Ovary (tissue), 3 donors: ENCODE measurements around the gene CLDN2.

Experiments used
- POLR2A ChIP-seq: fragments of 450-650 bp; IDR thresholded peaks from one replicate; pipeline ENCODE4 v1.6.1; 2017; ENCODE audit warnings: antibody characterized with exemption, mild to moderate bottlenecking, moderate library complexity
- TF ChIP-seq, protein P1 (sequence below), 3 donors: fragments of 450-650 bp in 2 of 3; fragments of 200-600 bp in 1 of 3; IDR thresholded peaks; one replicate each; pipeline versions ENCODE4 v1.5.1 to v1.8.0; 2016 to 2022; ENCODE audit warnings: antibody characterized with exemption in 3 of 3, mild to moderate bottlenecking in 1 of 3
- donor health status: DM: no; HTN: no; CAD: no.

DNA sequence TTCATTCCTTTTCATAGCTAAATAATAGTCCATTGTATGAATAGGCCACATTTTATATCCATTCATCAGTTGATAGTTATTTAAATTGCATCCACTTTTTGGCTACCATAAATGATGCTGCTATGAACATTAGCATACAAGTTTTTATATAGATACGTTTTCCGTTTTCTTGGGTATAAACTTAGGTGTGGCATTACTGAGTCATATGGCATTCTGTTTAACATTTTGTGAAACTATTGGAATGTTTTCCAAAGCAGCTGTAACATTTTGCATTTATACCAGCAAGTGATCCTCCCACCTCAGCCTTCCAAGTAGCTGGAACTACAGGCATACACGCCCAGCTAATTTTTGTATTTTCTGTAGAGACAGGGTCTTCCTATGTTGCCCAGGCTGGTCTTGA lies 26.3 kb downstream of the CLDN2 start:
- TF ChIP-seq, protein P1, sequence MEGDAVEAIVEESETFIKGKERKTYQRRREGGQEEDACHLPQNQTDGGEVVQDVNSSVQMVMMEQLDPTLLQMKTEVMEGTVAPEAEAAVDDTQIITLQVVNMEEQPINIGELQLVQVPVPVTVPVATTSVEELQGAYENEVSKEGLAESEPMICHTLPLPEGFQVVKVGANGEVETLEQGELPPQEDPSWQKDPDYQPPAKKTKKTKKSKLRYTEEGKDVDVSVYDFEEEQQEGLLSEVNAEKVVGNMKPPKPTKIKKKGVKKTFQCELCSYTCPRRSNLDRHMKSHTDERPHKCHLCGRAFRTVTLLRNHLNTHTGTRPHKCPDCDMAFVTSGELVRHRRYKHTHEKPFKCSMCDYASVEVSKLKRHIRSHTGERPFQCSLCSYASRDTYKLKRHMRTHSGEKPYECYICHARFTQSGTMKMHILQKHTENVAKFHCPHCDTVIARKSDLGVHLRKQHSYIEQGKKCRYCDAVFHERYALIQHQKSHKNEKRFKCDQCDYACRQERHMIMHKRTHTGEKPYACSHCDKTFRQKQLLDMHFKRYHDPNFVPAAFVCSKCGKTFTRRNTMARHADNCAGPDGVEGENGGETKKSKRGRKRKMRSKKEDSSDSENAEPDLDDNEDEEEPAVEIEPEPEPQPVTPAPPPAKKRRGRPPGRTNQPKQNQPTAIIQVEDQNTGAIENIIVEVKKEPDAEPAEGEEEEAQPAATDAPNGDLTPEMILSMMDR (IDR thresholded peaks at IDR 0.05), result no peak
- no peak for TF ChIP-seq POLR2A
